Stimulated activated CD8-positive, alpha-beta memory T cell treated with anti-CD3 and anti-CD28 coated beads, Interleukin-12 subunit alpha, Interleukin-12 subunit beta, amount 100 ng/mL, for 4 hours (primary cell): ENCODE results near the gene S100PBP.

Experiments
- DNase-seq: peaks from one replicate; pipeline ENCODE4 v3.0.0-alpha.2; 2020; ENCODE audit warnings: low read depth

Gene S100PBP

DNA sequence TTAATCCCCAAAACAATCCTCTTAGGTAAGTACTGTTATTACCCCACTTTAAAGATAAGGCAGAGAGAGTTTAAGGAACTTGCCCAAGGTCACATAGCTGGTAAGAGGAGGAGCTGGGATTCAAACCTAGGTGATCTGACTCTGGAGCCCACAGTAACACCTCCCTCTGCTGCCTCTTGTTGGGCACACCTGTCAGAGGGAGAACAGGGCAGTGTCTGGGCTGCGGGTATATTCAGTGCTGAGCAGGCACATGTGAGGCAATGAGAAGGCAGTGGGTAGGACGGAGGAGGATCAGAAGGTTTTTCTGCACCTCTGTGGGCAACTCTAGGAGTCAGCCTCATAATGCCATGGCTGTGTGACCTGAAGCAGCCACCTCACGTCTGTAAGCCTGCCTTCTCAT, 70.7 kb downstream of the S100PBP start:
- no peak for DNase-seq

DNA sequence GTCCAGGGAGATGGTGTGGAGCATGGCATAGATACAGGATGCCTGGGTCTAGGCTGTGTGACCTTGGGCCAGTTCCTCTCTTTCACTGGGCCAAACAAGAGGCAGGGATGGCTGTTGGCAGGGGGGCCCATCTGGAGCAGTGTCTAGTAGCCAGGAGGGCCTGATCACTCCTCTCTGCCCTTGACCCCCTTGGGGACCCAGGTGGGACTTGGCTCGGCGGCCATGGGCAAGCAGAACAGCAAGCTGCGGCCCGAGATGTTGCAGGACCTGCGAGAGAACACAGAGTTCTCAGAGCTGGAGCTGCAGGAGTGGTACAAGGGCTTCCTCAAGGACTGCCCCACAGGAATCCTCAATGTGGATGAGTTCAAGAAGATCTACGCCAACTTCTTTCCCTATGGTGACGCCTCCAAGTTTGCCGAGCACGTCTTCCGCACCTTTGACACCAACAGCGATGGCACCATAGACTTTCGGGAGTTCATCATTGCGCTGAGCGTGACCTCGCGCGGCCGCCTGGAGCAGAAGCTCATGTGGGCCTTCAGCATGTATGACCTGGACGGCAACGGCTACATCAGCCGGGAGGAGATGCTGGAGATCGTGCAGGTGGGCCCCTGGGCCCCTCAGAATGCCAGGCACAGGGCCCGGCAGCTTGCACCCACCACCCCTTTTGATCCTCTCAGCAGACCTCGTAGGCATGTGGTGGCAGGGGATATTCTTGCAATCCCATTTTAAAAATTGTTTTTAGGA, 71.4 kb downstream of the S100PBP start:
- no peak for DNase-seq

DNA sequence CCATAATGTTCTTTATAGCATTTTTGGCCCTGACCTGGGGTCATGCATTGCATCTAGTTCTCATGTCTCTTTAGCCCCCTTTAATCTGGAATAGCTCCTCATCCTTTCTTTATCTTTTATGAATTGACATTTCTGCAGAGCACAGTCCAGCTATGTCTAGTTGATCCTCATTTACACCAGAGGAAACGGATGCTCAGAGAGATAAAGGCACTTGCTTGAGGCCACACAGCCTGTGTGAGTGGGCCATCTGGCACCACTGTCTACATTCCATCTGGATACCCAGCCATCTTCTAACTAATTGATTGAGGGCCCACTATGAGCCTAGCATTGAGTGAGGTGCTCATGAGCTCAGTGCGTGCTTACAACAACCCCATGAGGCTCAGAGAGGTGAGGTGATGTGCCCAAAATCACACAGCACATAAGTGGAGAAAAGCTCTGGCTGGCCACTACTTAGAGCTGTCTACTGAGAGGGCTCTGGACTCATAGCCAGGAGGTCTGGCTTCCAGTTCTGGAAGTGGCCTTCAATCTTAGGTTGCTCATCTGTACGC, 72.4 kb downstream of the S100PBP start:
- no peak for DNase-seq

DNA sequence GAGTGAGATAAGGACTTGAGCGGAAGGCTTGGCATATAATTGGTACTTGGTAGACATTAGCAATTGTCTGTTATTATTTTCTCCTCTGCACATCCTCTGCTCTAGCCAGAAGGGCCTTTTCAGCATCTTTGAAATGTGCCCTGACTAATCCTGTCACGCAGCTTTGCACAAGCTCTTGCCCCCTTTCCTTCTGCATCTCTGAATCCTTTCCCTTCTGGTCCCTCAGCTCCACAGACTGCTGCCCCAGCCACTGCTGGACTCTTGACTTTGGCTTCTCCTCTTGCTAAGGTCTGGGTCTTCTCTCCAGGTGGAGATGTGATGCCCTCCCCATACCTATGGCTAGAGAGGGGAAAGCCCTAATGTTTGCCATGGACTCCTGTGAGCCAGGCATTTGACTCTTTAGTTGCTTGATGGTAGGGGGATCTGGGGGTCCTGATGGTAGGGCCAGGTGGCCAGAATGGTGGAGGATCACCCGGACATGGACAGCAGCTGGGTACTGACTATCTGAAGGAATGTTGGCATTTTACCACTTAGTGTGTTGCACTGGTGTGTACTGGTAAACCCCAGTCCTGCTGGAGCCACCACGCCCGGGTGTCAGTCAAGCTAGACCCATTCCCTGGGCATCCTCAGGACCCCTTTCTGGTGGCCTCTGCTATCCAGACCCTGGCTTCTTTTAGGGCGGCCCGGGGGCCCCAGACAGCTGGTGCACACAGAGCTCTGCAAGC, 73.2 kb downstream of the S100PBP start:
- no peak for DNase-seq

DNA sequence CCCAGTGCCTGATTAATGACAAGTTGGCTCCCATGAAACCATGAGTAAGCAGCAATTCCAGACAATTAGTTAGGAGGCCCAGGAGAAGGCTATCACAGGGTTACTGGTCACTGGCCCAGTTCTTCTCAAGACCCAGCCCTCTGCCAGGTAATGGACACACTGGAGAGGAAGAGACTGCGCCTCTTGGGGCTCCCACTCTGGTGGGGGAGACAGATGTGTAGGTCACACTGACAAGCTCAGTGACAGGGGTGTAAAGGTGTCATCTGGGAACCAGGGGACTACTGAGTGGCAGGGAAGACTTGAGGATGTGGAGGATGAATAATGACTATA, 73.8 kb downstream of the S100PBP start:
- DNase-seq = no peak

DNA sequence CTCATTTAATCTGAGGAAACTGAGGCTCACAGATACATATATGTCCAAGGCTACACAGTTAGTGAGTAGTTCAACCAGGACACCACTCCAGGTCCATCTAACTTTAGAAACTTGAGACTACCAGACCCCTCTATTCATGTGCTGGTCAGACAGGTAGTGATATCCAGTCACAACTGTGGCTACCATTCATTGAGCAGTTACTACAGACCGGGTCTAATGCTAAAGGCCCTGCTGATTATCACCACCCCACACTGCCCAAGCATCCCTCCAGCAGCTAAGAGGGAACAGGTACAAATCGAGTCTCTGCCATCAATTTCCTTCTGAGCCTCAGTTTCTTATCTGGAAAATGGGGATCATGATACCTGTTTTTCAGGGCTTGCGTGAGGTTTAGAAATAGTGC, 74.2 kb downstream of the S100PBP start:
- DNase-seq = no peak

DNA sequence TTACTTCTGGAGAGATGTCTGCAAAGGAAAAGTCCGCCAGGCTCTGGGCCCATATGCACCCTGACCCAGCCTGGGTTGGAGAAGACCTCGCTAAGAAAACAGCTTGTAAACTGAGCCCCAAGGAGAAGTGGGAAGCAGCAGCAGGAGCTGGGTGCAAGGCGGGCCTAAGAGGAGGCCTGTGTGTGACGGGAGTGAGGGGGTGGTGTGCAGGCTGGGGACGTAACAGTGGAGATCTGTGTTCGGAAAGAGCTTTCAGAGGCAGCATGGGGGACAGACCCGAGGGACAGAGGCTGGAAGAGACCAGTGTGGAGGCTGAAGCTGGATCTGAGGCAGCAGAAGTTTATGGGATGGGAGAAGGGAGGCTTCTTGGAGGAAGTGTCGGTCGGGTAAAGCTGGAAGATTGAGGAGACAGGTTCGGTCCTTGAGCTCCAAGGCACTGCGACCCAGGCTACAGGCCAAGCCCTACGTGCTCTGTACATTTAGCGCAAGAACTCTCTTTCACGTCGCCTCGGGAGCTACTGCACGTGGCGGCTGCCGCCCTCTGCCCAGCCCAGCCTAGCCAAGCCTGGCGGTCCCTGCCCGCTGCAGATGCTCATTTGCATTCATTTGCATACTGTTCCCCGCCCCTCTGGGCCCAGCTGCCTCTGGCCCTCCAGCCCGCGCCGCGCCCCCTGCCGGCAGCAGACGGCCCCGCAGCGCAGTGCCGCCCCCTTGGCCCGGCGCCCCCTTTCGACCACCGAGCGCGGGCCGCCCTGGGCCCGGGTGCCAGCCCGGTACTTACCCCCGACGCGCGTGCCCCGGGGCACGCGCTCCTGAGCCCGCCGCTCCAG, 75.1 kb downstream of the S100PBP start:
- DNase-seq = no peak

DNA sequence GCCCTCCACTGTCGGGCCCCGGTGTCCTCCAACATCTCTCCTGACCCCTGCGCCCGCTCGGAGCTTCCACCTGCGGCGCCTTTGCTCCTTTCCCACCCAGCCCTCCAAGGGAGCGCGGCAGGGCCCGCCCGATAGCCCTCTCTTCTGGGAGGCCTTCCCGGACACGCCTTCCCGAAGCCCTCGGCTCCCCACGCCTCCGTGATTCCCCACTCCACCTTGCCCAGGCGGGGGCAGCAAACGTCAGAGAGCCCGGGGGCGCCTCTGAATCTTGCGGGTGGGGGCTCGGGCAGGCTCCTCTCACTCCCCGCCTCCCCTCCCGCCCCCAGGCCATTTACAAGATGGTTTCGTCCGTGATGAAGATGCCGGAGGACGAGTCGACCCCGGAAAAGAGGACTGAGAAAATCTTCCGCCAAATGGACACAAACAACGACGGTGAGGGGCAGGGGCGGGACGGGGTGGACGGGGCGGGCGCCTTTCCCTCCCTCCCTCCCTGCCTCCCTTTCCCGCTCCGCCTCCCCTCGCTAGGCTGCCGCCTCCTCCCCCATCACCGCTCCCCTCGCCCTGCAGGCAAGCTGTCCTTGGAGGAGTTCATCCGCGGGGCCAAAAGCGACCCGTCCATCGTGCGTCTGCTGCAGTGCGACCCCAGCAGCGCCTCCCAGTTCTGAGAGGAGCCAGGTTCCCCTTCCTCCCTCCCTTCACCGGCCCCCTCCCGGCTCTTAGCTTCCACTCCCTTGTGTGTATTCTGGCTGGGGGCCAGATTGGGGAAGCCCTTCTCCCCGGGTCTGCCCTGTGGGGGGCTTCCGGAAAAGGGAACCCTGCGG, 76.0 kb downstream of the S100PBP start:
- DNase-seq = no peak

DNA sequence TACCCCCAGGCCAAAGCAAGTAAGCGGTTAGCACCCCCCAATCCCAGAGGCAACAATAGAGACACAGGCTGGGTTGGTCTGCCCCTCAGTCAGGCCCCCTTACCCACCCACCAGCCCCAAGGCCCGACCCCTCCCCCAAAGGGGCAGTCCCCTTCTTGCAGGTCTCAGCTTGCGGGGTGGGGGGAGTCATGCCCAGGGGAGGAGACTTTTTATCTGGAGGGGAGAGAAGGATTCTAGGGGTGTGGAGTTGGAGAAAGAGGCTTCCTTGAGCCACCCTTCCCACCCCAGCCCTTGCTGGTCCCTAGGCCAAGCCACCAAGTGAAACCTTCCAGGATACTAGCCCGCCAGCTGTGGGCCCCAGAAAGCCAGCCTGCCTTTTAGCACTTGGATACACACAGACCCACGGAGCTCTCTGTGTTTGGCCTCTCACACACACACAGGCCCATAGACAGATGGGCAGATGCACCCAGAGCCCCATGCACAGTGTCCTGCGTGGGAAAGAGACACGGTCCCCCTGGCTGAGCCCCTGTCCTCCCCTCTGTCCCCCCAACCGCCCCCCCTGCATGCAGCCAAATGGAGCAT, 76.7 kb downstream of the S100PBP start:
- DNase-seq = no peak

DNA sequence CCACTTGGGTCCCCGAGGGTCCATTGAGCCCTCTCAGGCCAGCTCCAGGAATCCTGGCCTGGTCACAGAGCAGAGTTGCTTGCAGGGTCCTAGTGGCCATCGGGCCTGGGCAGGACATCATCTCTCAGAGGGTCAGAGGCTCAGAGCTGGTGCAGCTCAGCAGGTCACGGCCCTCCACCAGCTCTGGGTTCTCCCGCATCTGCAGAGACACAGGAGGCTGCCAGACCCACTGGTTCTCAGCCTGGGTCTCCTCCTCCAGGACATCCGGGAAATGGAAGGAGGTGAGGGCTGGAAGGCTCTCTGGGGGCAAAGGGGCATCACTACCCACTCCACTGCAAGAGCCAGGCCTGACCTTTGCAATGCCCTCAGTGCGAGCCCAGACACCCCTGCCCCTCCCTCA, 77.2 kb downstream of the S100PBP start:
- DNase-seq = no peak

DNA sequence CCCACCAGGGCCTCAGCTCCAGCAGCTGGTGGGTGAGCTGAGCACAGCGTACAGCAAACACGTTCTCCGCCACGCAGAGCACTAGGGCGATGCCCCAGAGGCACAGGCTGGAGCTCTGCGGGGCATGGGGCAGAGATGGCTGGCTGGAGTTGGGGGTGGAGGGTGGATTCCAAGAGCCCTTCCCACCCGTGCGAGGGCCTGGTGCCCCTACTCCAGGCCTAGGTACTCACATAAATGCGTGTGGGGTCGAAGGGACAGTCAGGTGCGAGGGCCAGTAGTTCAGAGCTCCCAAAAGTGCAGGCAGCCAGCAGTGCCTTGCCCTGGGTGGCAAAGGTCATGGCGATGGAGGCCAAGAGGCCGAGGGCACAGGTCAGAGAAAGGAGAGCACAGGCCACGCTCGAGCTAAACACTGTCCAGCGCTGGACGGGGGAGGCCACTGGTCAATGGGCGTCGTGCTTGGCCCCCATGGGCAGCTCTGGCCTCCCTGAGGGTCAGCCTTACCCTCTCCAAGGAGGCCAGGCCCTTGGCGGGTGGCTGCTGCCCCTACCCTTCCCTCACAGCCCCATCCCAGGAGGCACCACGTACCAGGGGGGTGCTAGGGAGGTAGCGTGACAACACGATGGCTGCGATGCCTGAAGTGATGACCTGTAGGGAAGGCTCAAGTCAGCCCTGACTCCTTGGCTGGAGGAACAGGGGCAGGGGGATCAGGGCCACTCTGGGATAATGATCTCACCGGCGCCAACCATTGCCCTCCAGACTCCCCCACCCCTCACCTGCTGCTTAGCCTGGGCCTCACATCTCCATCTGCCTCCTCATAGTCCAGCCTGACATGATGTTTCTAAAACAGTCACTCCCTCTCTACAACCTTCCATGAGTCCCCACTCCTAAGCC, 78.1 kb downstream of the S100PBP start:
- DNase-seq = no peak

DNA sequence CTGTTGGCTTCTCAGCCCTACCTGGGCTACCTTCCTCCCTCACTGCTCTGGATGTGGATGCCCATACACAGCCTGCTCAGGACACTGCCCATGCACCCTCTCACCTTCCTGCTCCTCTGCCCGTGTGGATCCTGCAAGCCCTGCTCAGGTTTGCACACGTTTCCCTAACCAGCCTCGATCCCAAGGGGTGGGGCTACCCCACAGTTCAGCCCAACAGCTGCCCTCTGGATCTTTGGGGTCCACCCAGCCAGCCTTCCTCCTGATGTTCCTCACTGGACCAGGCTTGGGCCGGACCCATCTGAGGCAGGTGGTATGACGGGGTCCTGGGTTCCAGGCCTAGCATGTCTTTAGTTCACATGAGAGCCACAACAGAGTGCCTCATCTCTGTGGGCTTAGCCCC, 79.0 kb downstream of the S100PBP start:
- DNase-seq = no peak

DNA sequence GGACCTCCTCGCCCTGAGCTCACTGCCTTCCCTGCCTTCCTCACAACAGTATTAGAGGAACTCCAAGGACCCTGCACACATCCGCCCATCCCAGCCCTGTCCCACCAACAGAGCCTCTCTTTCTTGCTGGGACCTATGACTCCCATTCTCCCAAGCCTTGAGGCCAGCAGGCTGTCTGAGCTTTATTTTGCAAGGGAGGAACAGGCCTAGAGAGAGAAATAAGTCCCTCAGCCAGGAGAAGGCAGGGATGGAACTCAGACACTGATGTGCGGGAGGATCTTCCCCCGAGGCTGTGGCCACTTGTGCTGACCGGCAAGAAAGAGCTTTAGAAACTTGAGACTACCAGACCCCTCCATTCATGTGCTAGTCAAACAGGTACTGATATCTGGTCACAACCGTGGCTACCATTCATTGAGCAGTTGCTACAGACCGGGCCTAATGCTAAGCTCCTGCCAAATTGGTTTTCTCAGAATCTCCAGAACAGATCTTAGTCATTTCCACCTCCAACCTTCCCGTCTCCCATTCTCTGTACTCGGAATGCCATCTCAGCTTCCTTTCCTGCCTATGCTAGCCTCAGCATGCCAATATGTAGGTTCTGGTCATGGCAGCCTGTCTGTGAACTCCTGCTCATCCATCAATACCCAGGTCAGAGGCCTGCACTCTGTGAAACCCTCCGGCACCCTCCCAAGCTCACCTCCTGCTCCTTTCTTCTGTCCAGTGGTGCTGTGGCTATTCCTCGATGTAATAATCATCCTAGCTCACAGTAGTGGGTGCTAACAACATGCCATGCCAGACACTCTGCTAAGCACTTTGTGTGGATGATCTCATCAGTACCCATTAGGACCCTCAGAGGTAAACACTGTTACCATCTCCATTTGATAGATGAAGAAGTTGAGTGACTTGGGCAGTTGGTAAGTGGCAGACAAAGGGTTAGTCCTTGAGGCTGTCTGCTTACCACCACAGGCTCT, 79.9 kb downstream of the S100PBP start:
- DNase-seq = no peak

DNA sequence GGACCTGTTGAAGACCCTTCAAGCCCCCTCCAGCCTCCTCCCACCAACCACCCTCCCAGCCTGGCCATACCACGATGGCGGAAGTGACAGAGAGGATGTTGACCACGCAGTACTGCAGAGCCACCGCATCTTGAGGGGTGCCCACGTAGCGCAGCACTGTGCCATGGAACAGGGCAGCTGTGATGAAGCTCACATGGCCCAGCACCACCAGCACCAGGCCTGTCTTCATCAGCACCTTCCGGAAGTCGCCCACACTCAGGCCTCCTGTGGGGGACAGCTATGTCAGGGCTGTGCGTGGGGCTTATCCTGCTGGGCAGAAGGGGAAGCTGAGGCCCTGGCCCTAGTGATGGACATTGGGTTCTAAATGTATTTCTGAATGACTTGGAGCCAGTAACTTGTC, 80.6 kb downstream of the S100PBP start:
- DNase-seq = no peak

DNA sequence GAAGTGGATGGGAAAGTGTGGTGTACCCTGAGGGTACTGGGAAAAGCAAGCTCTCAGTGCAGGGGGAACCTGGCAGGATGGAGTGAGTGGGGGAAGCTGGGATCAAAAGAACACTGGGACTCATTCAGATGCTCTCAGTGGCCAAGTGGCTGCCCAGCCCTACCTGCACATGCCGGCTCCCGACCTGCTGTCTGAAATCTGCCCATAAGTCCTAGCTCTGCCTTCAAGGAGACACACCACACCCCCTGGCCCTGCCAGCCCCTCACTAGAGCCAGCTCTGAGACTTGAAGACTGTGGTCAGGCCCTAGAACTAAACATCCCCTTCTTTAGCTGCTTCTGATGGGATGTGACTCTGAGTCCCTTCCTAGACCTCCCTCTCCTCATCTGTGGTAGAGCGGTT, 81.5 kb downstream of the S100PBP start:
- no peak for DNase-seq

DNA sequence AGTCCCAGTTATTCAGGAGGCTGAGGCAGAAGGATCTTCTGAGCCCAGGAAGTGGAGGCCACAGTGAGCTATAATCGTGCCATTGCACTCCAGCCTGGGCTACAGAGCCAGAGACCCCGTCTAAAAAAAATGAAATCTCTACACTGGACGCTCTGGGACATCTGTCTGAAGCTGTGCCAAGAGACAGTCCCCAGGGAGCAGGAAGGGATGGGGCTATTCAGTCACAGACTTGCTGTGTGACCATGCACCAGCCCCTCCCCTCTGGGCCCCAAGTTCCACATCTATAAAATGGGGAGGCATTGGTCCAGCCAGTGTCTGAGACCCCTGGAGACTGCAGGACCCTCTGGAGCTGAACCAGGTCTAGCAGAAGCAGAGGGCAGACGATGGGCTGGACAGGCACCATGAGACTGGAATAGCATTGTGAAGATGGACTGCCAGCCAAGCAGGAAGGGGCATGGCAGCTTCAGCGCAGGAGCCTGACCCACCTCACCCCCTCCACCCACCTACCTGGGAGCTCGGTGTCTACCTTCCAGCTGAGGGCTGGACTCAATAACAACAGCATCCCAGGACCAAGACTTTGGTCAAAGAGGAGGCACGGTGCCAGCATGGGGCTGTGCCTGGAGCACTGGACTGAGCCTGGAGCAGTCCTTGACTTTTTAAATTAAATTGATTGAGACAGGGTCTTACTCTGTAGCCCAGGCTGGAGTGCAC, 82.3 kb downstream of the S100PBP start:
- no peak for DNase-seq

DNA sequence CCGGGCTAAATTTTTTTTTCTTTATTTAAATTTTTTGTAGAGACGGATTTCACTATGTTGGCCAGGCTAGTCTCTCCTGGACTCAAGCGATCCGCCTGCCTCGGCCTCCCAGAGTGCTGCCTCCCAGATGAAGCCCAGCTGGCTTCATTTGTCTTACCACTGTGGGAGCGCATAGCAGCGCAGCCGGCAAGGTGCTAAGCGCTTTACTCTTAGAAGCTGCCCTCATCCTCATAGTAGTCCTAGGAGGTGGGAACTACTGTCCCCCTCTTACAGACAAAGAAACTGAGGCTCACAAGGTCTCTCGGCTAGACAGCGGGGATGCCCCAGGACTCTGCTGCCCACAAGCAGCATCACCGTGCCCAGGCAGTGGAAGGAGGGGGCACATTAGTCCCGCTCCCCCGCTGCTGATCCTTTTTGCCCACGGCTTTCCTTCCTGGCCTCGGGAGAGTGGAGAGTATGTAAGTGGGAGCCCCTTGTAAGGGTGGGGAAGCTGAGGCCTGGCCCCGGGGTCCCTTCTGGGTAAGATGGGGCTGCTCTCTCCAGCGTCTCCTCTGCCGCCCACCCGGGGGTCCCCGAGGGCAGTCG, 83.0 kb downstream of the S100PBP start:
- DNase-seq = no peak
